GM19372 (cell line): ENCODE measurements around the gene C22orf23.
"Not testable (repeated sequence)": the region's sequence is repeated elsewhere in the genome, so short reads cannot be mapped to it uniquely, and the experiment has no call there.

Source experiments
- ATAC-seq: cut with Tn5 transposase; IDR thresholded peaks from one replicate; pipeline ENCODE4 v1.9.1; 2021; ENCODE audit warnings: mild to moderate bottlenecking, low read depth, moderate library complexity; ENCODE audit not compliant: unreplicated experiment

Gene C22orf23

GRCh38 chr22:37982938-37983859 is 29.8 kb upstream of the C22orf23 start:
- ATAC-seq = no peak

GRCh38 chr22:37982151-37982785 is 28.9 kb upstream of the C22orf23 start:
- no peak for ATAC-seq

GRCh38 chr22:37981282-37982011 is 28.0 kb upstream of the C22orf23 start:
- ATAC-seq = no peak

- ATAC-seq = no peak
These were observed 26.4 kb upstream of the C22orf23 start for GRCh38 chr22:37979782-37980181.

- ATAC-seq = no peak
These were observed 23.1 kb upstream of the C22orf23 start for GRCh38 chr22:37976547-37976946.

- not testable (repeated sequence) for ATAC-seq
These were observed 22.6 kb upstream of the C22orf23 start for GRCh38 chr22:37976022-37976421.

- ATAC-seq = no peak
These were observed 21.8 kb upstream of the C22orf23 start for GRCh38 chr22:37975153-37975552.

- ATAC-seq = no peak
These were observed 20.1 kb upstream of the C22orf23 start for GRCh38 chr22:37973271-37974170.

- no peak for ATAC-seq
These were observed 19.1 kb upstream of the C22orf23 start for GRCh38 chr22:37972527-37972926.

- ATAC-seq = no peak
These were observed 18.4 kb upstream of the C22orf23 start for GRCh38 chr22:37971475-37972434.

GRCh38 chr22:37970864-37971263 is 17.5 kb upstream of the C22orf23 start:
- no peak for ATAC-seq

- no peak for ATAC-seq
These were observed 15.3 kb upstream of the C22orf23 start for GRCh38 chr22:37968452-37969251.

GRCh38 chr22:37967637-37968451 is 14.4 kb upstream of the C22orf23 start:
- ATAC-seq = no peak

- no peak for ATAC-seq
These were observed 13.7 kb upstream of the C22orf23 start for GRCh38 chr22:37967147-37967546.

GRCh38 chr22:37965940-37966664 is 12.7 kb upstream of the C22orf23 start:
- ATAC-seq = no peak

- ATAC-seq = no peak
These were observed 7.7 kb upstream of the C22orf23 start for GRCh38 chr22:37961062-37961461.
